GM21576 (cell line): ENCODE measurements around the gene ZC3H12C.
"Not testable (repeated sequence)": the region's sequence is repeated elsewhere in the genome, so short reads cannot be mapped to it uniquely, and the experiment has no call there.

Source experiments
- ATAC-seq: cut with Tn5 transposase; IDR thresholded peaks from one replicate; pipeline ENCODE4 v1.9.1; 2021; ENCODE audit warnings: mild to moderate bottlenecking, moderate library complexity; ENCODE audit not compliant: unreplicated experiment

Gene ZC3H12C

GRCh38 chr11:110176366-110177085 lies 83.3 kb downstream of the ZC3H12C start:
- ATAC-seq = no peak

- no peak for ATAC-seq
Observed at GRCh38 chr11:110177086-110177456, 83.9 kb downstream of the ZC3H12C start.

GRCh38 chr11:110179064-110179463 lies 85.9 kb downstream of the ZC3H12C start:
- no peak for ATAC-seq

GRCh38 chr11:110182886-110183285 lies 89.7 kb downstream of the ZC3H12C start:
- no peak for ATAC-seq

- no peak for ATAC-seq
Observed at GRCh38 chr11:110184456-110184855, 91.3 kb downstream of the ZC3H12C start.

- ATAC-seq = no peak
Observed at GRCh38 chr11:110185121-110185591, 92.0 kb downstream of the ZC3H12C start.

GRCh38 chr11:110185599-110185998 lies 92.4 kb downstream of the ZC3H12C start:
- no peak for ATAC-seq

GRCh38 chr11:110186456-110186855 lies 93.3 kb downstream of the ZC3H12C start:
- no peak for ATAC-seq

- ATAC-seq = no peak
Observed at GRCh38 chr11:110186867-110187266, 93.7 kb downstream of the ZC3H12C start.

- ATAC-seq = no peak
Observed at GRCh38 chr11:110187731-110188130, 94.5 kb downstream of the ZC3H12C start.

GRCh38 chr11:110190885-110191284 lies 97.7 kb downstream of the ZC3H12C start:
- ATAC-seq = no peak

- ATAC-seq = peak; percentile 71
Observed at GRCh38 chr11:110192604-110193282, 99.6 kb downstream of the ZC3H12C start.

GRCh38 chr11:110194211-110194766 lies 101.1 kb downstream of the ZC3H12C start:
- not testable (repeated sequence) for ATAC-seq

GRCh38 chr11:110196241-110196754 lies 103.1 kb downstream of the ZC3H12C start:
- no peak for ATAC-seq

- no peak for ATAC-seq
Observed at GRCh38 chr11:110196884-110197420, 103.8 kb downstream of the ZC3H12C start.

GRCh38 chr11:110198031-110198729 lies 105.0 kb downstream of the ZC3H12C start:
- no peak for ATAC-seq

GRCh38 chr11:110199184-110199981 lies 106.2 kb downstream of the ZC3H12C start:
- no peak for ATAC-seq

GRCh38 chr11:110200241-110200640 lies 107.0 kb downstream of the ZC3H12C start:
- no peak for ATAC-seq

GRCh38 chr11:110200836-110201235 lies 107.6 kb downstream of the ZC3H12C start:
- no peak for ATAC-seq

- no peak for ATAC-seq
Observed at GRCh38 chr11:110207123-110207522, 113.9 kb downstream of the ZC3H12C start.
